A204.1 (cell line): ENCODE results near the gene KRTAP3-2.

Experiments used
- FAIRE-seq: peaks from 2 replicates; lab custom pipeline; 2012; peaks lifted over from hg19 to GRCh38; lab: Jason Lieb, UNC

KRTAP3-2 gene

DNA sequence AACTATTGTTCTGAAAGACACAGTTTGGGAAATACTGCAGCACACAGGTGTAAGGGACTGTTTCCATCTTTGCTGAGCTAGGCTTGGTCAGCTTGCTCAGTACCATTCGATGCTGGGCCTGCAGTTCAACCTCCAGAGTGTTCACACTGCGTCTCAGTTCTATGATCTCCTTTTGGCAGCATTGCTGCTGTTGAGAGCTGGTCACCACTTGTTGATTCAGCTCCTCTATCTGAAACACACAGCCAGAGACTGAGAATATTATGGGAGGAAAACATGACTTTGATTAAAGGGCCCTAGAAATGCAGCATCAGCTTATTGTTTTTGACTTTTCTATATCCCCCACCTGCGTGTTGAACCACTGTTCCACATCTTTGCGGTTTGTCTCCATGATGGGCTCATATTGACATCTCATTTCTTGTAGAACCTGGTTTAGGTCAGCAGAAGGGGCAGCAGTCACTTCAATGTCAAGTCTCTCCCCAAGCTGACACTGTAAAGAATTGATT lies 37.6 kb downstream of the KRTAP3-2 start:
- FAIRE-seq = no peak

- FAIRE-seq = no peak
These were observed 38.1 kb downstream of the KRTAP3-2 start for GRCh38 chr17:40961591-40961990.

DNA sequence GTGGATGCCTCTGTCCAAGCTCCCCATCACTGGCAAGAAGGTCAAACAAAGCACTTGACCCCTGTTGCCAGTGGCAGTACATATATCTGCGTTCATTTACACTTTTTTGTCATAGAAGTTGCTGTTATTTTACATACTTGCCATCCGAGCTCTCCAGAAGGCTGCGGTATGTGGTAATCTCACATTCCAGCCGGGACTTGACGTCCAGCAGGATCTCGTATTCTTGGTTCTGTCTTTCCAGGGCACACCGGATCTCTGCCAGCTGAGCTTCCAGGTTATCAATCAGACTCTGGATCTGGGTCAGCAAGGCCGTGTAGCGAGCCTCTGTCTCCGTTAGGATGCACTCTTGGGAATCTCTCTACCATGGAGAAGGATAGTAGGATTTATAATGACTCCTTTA lies 39.6 kb downstream of the KRTAP3-2 start:
- FAIRE-seq = no peak

- no peak for FAIRE-seq
These were observed 41.4 kb downstream of the KRTAP3-2 start for GRCh38 chr17:40958086-40958953.

GRCh38 chr17:40956401-40957254 lies 43.1 kb downstream of the KRTAP3-2 start:
- no peak for FAIRE-seq

- FAIRE-seq = no peak
These were observed 45.8 kb downstream of the KRTAP3-2 start for GRCh38 chr17:40953881-40954280.

- FAIRE-seq = no peak
These were observed 47.0 kb downstream of the KRTAP3-2 start for GRCh38 chr17:40952661-40953060.

- no peak for FAIRE-seq
These were observed 47.6 kb downstream of the KRTAP3-2 start for GRCh38 chr17:40952154-40952553.

DNA sequence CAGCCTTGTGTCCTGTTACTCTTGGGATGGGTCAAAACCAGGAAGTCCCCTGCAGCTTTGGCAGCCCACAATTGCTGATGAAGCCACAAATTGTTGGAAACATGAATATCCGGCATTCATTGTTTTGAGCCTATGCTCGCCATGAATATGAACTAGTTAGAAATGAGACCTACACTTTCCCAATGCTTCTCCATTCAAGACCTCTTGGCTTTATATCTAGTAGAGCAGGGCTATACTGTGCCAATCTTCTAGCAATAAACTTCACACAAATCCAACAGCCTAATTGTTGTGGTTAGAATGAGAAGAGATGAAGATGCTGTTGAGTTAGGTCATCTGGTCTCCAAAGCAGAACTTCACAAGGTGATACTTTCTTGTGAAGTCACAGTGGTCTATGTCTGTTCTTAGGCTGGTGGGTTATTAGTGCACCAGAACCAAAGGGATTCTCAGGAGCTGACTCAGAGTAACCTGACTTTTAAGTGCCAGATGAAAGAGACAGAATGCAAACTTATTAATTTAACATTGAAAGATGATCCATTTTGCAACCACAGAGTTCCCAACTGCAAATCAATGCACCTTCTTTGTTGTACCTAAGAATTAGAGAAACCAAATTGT lies 48.6 kb downstream of the KRTAP3-2 start:
- no peak for FAIRE-seq

DNA sequence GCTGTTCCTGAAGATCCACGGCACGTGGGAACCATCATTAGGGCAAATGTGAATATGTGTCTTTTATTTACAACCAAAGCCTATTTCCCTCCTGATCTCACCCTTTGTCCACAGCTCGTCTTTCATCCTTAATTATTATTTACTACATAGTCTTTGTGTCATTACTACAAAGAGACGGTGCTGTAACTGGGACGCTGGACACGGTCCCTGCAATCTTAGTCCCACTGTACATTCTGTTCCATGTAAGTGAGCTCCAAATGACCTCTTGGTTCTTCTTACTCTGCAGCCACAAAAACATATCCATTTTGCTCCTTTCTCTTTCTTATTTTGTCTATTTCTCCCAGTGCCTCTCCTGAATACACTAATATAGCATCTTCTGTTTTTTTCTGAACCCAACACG lies 49.5 kb downstream of the KRTAP3-2 start:
- no peak for FAIRE-seq

GRCh38 chr17:40949418-40949817 lies 50.3 kb downstream of the KRTAP3-2 start:
- FAIRE-seq = no peak
